CD8-positive, alpha-beta memory T cell (primary cell): Measurements from ENCODE around the gene GCSAM. TPM values are rescaled to one million over a fixed set of nuclear protein-coding genes. Genes with fewer than 3 reads are reported as not detected.

Source experiments
- CTCF ChIA-PET: fragments of 350-600 bp; sonication (Branson Sonifier 250); formaldehyde crosslinking; loops from one replicate; lab custom pipeline; 2021; ENCODE audit warnings: antibody characterized with exemption; lab: Charles Lee
- POLR2A ChIA-PET: fragments of 350-600 bp; sonication (Branson Sonifier 250); formaldehyde crosslinking; loops from one replicate; lab custom pipeline; 2021; ENCODE audit warnings: antibody characterized with exemption; lab: Charles Lee
- DNase-seq, 5 donors: peaks; one replicate each; pipeline versions ENCODE4 v3.0.0 to v3.0.0-alpha.2; 2020 to 2022; ENCODE audit warnings: mixed read lengths in 1 of 5
- H3K27ac ChIP-seq: one replicate; pipeline ENCODE4 v1.7.0; 2013; ENCODE audit warnings: low read depth, mild to moderate bottlenecking, low read length, moderate library complexity
- H3K27me3 ChIP-seq: 2 replicates; pipeline ENCODE4 v1.7.0; 2013; ENCODE audit warnings: low read length, mild to moderate bottlenecking; ENCODE audit not compliant: insufficient read depth, poor library complexity, severe bottlenecking
- H3K36me3 ChIP-seq: 2 replicates; pipeline ENCODE4 v1.7.0; 2013; ENCODE audit warnings: mild to moderate bottlenecking, low read length, moderate library complexity; ENCODE audit not compliant: insufficient read depth
- H3K4me1 ChIP-seq: 2 replicates; pipeline ENCODE4 v1.7.0; 2013; ENCODE audit warnings: mild to moderate bottlenecking, low read length, moderate library complexity; ENCODE audit not compliant: insufficient read depth
- H3K4me3 ChIP-seq: 2 replicates; pipeline ENCODE4 v1.7.0; 2013; ENCODE audit warnings: mild to moderate bottlenecking, low read length
- H3K9me3 ChIP-seq: 2 replicates; pipeline ENCODE4 v1.7.0; 2013; ENCODE audit warnings: mild to moderate bottlenecking, low read length
- H3K27ac Mint-ChIP-seq, 8 donors: one replicate each; pipeline ENCODE4 v1.8.0; 2020 to 2021; ENCODE audit warnings: mixed read lengths in 8 of 8, mild to moderate bottlenecking in 6 of 8, inconsistent platforms in 3 of 8, moderate library complexity in 3 of 8
- H3K27me3 Mint-ChIP-seq, 2 donors: one replicate each; pipeline ENCODE4 v1.8.0; 2020 to 2021; ENCODE audit warnings: mixed read lengths in 2 of 2, mild to moderate bottlenecking in 1 of 2, moderate library complexity in 1 of 2
- H3K36me3 Mint-ChIP-seq, 3 donors: one replicate each; pipeline ENCODE4 v1.8.0; 2020 to 2021; ENCODE audit warnings: mixed read lengths in 3 of 3, inconsistent platforms in 1 of 3, mild to moderate bottlenecking in 1 of 3
- H3K4me1 Mint-ChIP-seq, 3 donors: one replicate each; pipeline ENCODE4 v1.8.0; 2020 to 2021; ENCODE audit warnings: mixed read lengths in 3 of 3, inconsistent platforms in 1 of 3, mild to moderate bottlenecking in 1 of 3
- H3K4me3 Mint-ChIP-seq, 7 donors: one replicate each; pipeline ENCODE4 v1.8.0; 2020 to 2021; ENCODE audit warnings: mixed read lengths in 7 of 7, mild to moderate bottlenecking in 6 of 7, moderate library complexity in 4 of 7, inconsistent platforms in 2 of 7
- H3K9me3 Mint-ChIP-seq, 5 donors: one replicate each; pipeline ENCODE4 v1.8.0; 2020 to 2022; ENCODE audit warnings: mixed read lengths in 5 of 5, mild to moderate bottlenecking in 3 of 5, moderate library complexity in 2 of 5, inconsistent platforms in 1 of 5
- polyA plus RNA-seq: library from polyadenylated mRNA; unstranded; fragments of 300-500 nt; fragmentation: Illumina TruSeq; gene quantifications from one replicate; pipeline ENCODE4 v1.2.3, GENCODE V29; 2021
- total RNA-seq, 2 experiments: library from RNA; stranded (reverse); gene quantifications; one replicate each; pipeline ENCODE4 v1.2.3, GENCODE V29; 2021

GCSAM gene
- total and polyA plus RNA-seq, 3 experiments from 2014 or later, result 4.1 to 17.8 (median 4.8) TPM

DNA sequence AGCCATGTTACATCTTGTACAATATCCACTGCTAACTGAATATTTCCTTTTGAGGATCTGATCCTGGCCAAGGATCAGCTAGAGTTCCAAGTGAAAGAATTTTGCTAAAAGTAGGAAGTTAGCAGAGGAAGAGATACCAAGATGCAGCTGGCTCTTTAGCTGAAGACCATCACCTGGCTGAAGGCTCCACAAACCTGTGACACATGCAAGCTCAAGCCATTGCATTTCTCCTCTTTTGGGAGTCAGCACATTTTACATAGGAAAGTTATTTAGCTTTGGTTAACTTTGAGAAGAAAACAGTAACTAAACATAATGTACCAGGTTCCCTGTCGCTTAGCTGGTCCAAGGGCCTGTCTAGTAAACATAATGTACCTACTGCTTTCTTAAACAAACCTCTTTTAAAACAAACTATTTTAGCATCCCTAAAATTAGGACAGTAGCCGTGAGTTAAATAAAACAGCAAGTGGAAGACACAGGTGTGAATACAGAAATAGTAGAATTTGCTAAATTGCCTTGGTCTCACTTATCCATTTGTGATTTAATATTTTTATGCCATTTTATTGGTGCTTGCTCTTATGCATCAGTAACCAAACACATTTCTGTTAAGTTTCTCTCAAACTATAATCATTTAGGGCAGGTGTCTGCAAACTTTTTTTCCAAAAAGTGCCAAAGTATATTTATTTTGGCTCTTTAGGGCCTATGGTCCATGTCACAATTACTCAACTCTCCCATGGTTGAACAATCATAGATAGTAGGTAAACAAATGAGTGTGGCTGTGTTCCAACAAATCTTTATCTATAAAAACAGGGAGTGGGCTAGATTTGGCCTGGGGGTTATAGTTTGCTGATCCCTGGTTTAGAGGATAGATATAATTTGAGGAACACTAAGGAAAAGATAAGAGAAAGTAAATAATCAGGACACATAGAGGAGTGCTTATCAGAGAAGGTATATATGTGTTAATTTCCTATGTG, 11.2 kb downstream of the GCSAM start:
- Histone ChIP-seq H3K27me3 (no peaks in the 10 kb centered on the region), H3K27ac (no peak overlapping the region), H3K4me3 (no peak overlapping the region), H3K9me3 (no peaks in the 10 kb centered on the region), H3K4me1 (peaks cover 45% of the 10 kb centered on the region), H3K36me3 (no peaks in the 10 kb centered on the region)
- peaks cover 0 to 37% (median 9%) of the 10 kb centered on the region in 3 donors for H3K36me3 Mint-ChIP-seq
- H3K9me3 Mint-ChIP-seq, result no peaks in the 10 kb centered on the region
- H3K27me3 Mint-ChIP-seq, result peaks cover 0 to 4% of the 10 kb centered on the region in 2 donors
- no peak overlapping the region for H3K27ac Mint-ChIP-seq
- peak overlapping the region in 1 of 7 donors; percentile 14 for H3K4me3 Mint-ChIP-seq
- peaks cover 25 to 58% (median 56%) of the 10 kb centered on the region in 3 donors for H3K4me1 Mint-ChIP-seq
- ChIA-PET POLR2A (no interaction called here), CTCF (interaction anchor here (1.3 kb wide), 2 partner anchors 11 to 78 kb away, joined by 3 to 10 read pairs; no protein-coding TSS in a partner anchor)
- no peak for DNase-seq

DNA sequence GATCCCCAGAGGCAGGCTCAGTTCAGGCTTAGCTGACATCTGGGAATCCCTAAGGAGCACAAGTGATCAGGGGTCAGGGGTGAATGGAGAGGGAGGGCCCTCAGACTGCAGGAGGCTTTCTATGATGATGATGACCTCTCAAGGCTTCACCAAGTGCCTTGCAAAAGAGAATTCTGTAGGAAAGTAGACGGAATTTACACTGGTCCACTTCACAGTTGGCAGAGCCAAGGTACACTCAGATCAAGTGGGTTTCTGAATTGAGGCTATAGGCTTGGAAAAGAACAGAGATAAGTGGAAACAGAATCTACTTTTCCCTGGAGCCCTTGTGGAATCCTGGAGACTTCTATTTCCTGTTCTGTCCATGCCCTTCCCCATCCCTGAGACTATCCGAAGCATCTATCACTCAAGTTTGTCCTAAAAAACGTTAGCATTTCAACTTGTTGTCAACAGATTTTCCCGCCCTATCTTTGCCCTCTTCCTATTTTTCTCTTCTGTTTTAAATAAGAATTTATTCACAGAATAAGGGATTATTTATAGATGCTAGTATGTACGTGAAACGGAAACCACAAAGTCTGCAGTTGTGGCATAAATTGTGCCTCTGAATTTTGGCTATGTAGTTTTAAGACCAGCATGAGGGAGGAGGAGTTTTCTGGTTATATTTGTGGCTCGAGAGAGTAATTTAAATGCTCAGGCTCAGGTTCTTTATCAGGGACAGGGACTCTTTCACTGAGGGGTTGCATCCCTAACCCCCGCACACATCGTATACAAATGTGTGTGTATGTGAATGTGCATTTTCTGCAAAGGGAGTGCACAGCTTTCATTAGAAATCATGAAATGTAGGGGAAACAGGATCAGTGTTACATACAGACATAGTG, 12.8 kb downstream of the GCSAM start:
- Mint-ChIP-seq H3K4me1 (peaks cover 15 to 42% (median 40%) of the 10 kb centered on the region in 3 donors), H3K4me3 (peak overlapping the region in 5 of 7 donors; percentile 25 to 58 (median 50)), H3K36me3 (peaks cover 0 to 29% (median 6%) of the 10 kb centered on the region in 3 donors), H3K27ac (peak overlapping the region in 6 of 8 donors; percentile 15 to 70 (median 56)), H3K27me3 (peaks cover 0 to 4% of the 10 kb centered on the region in 2 donors), H3K9me3 (no peaks in the 10 kb centered on the region)
- no peaks in the 10 kb centered on the region for H3K9me3 ChIP-seq
- H3K27ac ChIP-seq, result no peak overlapping the region
- H3K27me3 ChIP-seq, result no peaks in the 10 kb centered on the region
- no peak overlapping the region for H3K4me3 ChIP-seq
- no peaks in the 10 kb centered on the region for H3K36me3 ChIP-seq
- ChIA-PET CTCF (no interaction called here), POLR2A (no interaction called here)
- H3K4me1 ChIP-seq, result peaks cover 29% of the 10 kb centered on the region
- DNase-seq, result peak in 1 of 5 donors; percentile 34

GRCh38 chr3:112117841-112118571, 15.0 kb downstream of the GCSAM start:
- H3K4me1 Mint-ChIP-seq, result peaks cover 15 to 36% (median 35%) of the 10 kb centered on the region in 3 donors
- no peak overlapping the region for H3K4me3 ChIP-seq
- POLR2A ChIA-PET, result no interaction called here

GRCh38 chr3:112117415-112117814, 15.6 kb downstream of the GCSAM start:
- DNase-seq, result no peak
- no peaks in the 10 kb centered on the region for H3K27me3 ChIP-seq
- H3K4me1 Mint-ChIP-seq, result peaks cover 15 to 35% (median 32%) of the 10 kb centered on the region in 3 donors
- no peaks in the 10 kb centered on the region for H3K9me3 Mint-ChIP-seq
- no peak overlapping the region for H3K4me3 Mint-ChIP-seq
- peaks cover 0 to 4% of the 10 kb centered on the region in 2 donors for H3K27me3 Mint-ChIP-seq
- H3K9me3 ChIP-seq, result no peaks in the 10 kb centered on the region
- H3K4me3 ChIP-seq, result no peak overlapping the region
- ChIA-PET POLR2A (interaction anchor here (0.6 kb wide), 1 partner anchor 31 kb away, joined by 4 read pairs; the partner anchor contains the start of gene C3orf52), CTCF (interaction anchor here (0.5 to 1.4 kb wide), 4 partner anchors 9 to 403 kb away, joined by 3 to 6 read pairs (median 4); no protein-coding TSS in a partner anchor)
- no peak overlapping the region for H3K27ac Mint-ChIP-seq
- no peak overlapping the region for H3K27ac ChIP-seq
- H3K4me1 ChIP-seq, result peaks cover 26% of the 10 kb centered on the region
- H3K36me3 Mint-ChIP-seq, result peaks cover 0 to 5% (median 4%) of the 10 kb centered on the region in 3 donors
- no peaks in the 10 kb centered on the region for H3K36me3 ChIP-seq

More at GRCh38 chr3:112117841-112118571, 15.0 kb downstream of the GCSAM start:
- Mint-ChIP-seq H3K4me3 (no peak overlapping the region), H3K36me3 (peaks cover 0 to 11% (median 4%) of the 10 kb centered on the region in 3 donors), H3K27ac (peak overlapping the region in 1 of 8 donors; percentile 29), H3K9me3 (no peaks in the 10 kb centered on the region), H3K27me3 (peaks cover 0 to 4% of the 10 kb centered on the region in 2 donors)
- Histone ChIP-seq H3K36me3 (no peaks in the 10 kb centered on the region), H3K27me3 (no peaks in the 10 kb centered on the region), H3K9me3 (no peaks in the 10 kb centered on the region), H3K4me1 (peaks cover 26% of the 10 kb centered on the region), H3K27ac (no peak overlapping the region)
- DNase-seq, result no peak
- CTCF ChIA-PET, result interaction anchor here (1.4 kb wide), 2 partner anchors 9 to 402 kb away, joined by 4 to 6 read pairs; no protein-coding TSS in a partner anchor

DNA sequence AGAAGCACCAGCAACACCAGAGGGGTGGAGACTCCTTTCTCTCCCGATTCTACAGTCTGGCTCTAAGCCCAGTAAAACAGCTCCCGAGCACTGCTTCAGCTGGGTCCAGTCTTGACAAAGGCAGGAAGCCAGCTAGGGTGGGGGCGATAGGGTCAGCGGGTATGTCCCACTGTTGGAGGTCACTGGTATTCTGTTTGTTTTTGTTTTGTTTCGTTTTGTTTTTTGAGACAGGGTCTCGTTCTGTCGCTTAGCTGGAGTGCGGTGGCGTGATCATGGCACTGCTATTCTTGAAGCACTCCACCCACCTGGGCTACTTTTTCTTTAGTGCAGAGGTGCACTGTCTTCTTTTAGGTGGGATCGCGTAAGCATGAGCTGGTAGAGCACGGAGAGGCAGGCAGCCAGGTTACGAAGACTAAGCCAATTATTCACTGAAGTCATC, 16.3 kb downstream of the GCSAM start:
- H3K4me3 ChIP-seq, result no peak overlapping the region
- peak overlapping the region in 3 of 7 donors; percentile 15 to 85 (median 32) for H3K4me3 Mint-ChIP-seq
- H3K27ac ChIP-seq, result no peak overlapping the region

DNA sequence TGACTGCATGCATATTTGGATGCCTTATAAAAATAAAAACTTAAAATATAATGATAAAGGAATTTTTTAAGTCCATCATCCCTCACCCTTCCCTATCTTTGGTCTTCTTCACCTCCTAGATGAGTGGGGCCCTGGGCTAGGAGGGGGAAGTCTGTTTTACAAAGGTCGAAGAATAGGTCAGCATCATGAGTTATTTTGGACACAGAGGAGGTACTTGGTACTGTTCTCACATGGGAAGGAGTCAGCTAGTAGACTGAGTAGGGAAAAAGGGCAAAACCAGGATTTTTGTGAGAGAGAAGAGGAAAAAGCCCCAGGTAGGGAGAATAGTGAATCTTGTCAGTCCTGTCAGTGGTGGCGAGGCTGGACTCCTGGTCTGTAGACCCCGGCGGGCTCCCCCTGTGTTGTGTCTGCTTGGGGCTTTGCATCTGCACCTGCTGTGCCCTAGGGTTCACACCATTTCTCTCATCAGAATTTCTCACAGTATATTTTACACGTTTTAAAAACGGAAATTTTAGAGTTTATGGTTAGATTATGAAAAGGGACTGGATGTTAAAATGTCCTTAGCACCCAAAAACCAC, 17.2 kb downstream of the GCSAM start:
- H3K4me1 Mint-ChIP-seq, result peaks cover 15 to 32% (median 30%) of the 10 kb centered on the region in 3 donors
- H3K4me3 Mint-ChIP-seq, result no peak overlapping the region
- H3K4me1 ChIP-seq, result peaks cover 13% of the 10 kb centered on the region
- H3K36me3 Mint-ChIP-seq, result peaks cover 0 to 4% (median 0%) of the 10 kb centered on the region in 3 donors
- H3K27ac ChIP-seq, result no peak overlapping the region
- POLR2A ChIA-PET, result no interaction called here
- H3K27me3 ChIP-seq, result no peaks in the 10 kb centered on the region
- no peaks in the 10 kb centered on the region for H3K36me3 ChIP-seq
- no peaks in the 10 kb centered on the region for H3K9me3 ChIP-seq
- CTCF ChIA-PET, result no interaction called here
- DNase-seq, result no peak
- H3K4me3 ChIP-seq, result no peak overlapping the region
- H3K27ac Mint-ChIP-seq, result peak overlapping the region in 1 of 8 donors; percentile 29
- H3K27me3 Mint-ChIP-seq, result peaks cover 0 to 5% of the 10 kb centered on the region in 2 donors
- H3K9me3 Mint-ChIP-seq, result no peaks in the 10 kb centered on the region

More for the DNA sequence above, 16.3 kb downstream of the GCSAM start:
- no peaks in the 10 kb centered on the region for H3K36me3 ChIP-seq
- peaks cover 22% of the 10 kb centered on the region for H3K4me1 ChIP-seq
- peaks cover 15 to 37% (median 36%) of the 10 kb centered on the region in 3 donors for H3K4me1 Mint-ChIP-seq
- H3K27me3 Mint-ChIP-seq, result peaks cover 0 to 4% of the 10 kb centered on the region in 2 donors
- peaks cover 0 to 4% (median 1%) of the 10 kb centered on the region in 3 donors for H3K36me3 Mint-ChIP-seq
- H3K9me3 Mint-ChIP-seq, result no peaks in the 10 kb centered on the region
- POLR2A ChIA-PET, result interaction anchor here (0.6 kb wide), 1 partner anchor 31 kb away, joined by 4 read pairs; the partner anchor contains the start of gene C3orf52
- DNase-seq, result no peak
- peak overlapping the region in 1 of 8 donors; percentile 40 for H3K27ac Mint-ChIP-seq
- CTCF ChIA-PET, result interaction anchor here (0.5 to 1.4 kb wide), 4 partner anchors 9 to 404 kb away, joined by 3 to 6 read pairs (median 4); no protein-coding TSS in a partner anchor
- no peaks in the 10 kb centered on the region for H3K9me3 ChIP-seq
- no peaks in the 10 kb centered on the region for H3K27me3 ChIP-seq
